ENCODE results near the gene ESYT2. TPM values are rescaled to one million over a fixed set of nuclear protein-coding genes. Genes with fewer than 3 reads are reported as not detected.

The ESYT2 gene
- total and polyA plus RNA-seq, 9 of the 15 experiments (the other 6 are each of a cell fraction or from before 2014, with no cell fraction given), result 5.8 to 86.9 (median 64.7) TPM

DNA sequence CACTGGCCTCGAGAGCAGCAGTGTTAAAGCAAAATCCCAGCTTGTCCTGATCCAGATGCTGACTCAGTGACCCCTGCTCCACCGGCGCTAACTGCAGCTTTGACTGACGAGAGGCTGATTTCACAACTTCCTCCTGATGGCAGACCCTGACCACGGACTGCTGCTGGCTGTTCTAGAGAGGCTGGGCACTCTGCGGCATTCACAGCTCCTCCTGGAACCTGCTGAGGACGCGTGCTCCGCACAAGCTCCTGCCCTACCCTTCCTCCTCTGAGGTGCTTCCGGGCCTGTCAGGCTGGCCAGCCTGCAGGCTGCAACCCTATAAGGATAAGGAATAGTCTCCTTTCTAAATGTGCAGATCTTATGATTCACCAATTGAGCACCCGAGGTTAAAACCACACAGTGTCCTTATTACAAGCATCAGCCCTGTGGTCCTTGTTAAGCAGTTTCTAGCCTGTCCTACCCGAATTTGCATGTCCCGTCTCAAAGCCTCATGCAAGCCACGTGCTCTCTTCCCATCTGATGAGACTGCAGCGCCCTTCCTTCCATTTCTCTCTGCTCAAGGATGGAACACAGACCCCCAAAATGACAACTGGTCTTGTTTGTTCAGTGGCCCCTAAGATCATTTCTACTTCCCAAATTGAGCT is 89.2 kb downstream of the ESYT2 start (continued):
- no peak for TF ChIP-seq MYBL2 (IDR thresholded peaks at IDR 0.05; ENCODE audit: low read depth)
- no peak for TF ChIP-seq MYBL2 (CRISPR knock-in tag; IDR thresholded peaks at IDR 0.05; ENCODE audit: borderline replicate concordance)
- peak; percentile 69; the same call in 1 of the 2 replicates for TF ChIP-seq ETV5 (CRISPR knock-in tag; IDR thresholded peaks at IDR 0.05; ENCODE audit: low read depth)
- no peak for TF ChIP-seq HOXB6 (CRISPR knock-in tag; IDR thresholded peaks at IDR 0.05; ENCODE audit: borderline replicate concordance)
- peak; percentile 36; the same call in 1 of the 2 replicates for TF ChIP-seq L3MBTL2 (IDR thresholded peaks at IDR 0.05)
- TF ChIP-seq GTF2F1 (IDR thresholded peaks at IDR 0.05; ENCODE audit: low read depth, low read length), result no peak
- peak; percentile 81 for TF ChIP-seq LCOR (CRISPR knock-in tag; IDR thresholded peaks at IDR 0.05)
- TF ChIP-seq RFX5 (IDR thresholded peaks at IDR 0.05; ENCODE audit: low read depth, low read length), result no peak
- TF ChIP-seq ZNF431 (CRISPR knock-in tag; IDR thresholded peaks at IDR 0.05), result no peak; the same call in 1 of the 2 replicates
- TF ChIP-seq, protein P1, sequence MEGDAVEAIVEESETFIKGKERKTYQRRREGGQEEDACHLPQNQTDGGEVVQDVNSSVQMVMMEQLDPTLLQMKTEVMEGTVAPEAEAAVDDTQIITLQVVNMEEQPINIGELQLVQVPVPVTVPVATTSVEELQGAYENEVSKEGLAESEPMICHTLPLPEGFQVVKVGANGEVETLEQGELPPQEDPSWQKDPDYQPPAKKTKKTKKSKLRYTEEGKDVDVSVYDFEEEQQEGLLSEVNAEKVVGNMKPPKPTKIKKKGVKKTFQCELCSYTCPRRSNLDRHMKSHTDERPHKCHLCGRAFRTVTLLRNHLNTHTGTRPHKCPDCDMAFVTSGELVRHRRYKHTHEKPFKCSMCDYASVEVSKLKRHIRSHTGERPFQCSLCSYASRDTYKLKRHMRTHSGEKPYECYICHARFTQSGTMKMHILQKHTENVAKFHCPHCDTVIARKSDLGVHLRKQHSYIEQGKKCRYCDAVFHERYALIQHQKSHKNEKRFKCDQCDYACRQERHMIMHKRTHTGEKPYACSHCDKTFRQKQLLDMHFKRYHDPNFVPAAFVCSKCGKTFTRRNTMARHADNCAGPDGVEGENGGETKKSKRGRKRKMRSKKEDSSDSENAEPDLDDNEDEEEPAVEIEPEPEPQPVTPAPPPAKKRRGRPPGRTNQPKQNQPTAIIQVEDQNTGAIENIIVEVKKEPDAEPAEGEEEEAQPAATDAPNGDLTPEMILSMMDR (IDR thresholded peaks at IDR 0.05 in 2 of 3, conservative IDR thresholded peaks at IDR 0.05 in 1 of 3; ENCODE audit: insufficient read depth in 2 of 3, low read depth in 1 of 3, low read length in 3 of 3), result peak in 1 of 3 experiments; percentile 8; a peak in 1 of 6 replicates
- TF ChIP-seq, protein P2, sequence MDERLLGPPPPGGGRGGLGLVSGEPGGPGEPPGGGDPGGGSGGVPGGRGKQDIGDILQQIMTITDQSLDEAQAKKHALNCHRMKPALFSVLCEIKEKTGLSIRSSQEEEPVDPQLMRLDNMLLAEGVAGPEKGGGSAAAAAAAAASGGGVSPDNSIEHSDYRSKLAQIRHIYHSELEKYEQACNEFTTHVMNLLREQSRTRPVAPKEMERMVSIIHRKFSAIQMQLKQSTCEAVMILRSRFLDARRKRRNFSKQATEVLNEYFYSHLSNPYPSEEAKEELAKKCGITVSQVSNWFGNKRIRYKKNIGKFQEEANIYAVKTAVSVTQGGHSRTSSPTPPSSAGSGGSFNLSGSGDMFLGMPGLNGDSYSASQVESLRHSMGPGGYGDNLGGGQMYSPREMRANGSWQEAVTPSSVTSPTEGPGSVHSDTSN (CRISPR knock-in tag; IDR thresholded peaks at IDR 0.05; ENCODE audit: low read depth), result no peak
- TF ChIP-seq, protein P2 (tag; conservative IDR thresholded peaks at IDR 0.05; ENCODE audit: low read depth), result no peak
- no peak for TF ChIP-seq BDP1 (IDR thresholded peaks at IDR 0.05; ENCODE audit: insufficient read depth, insufficient read length)
- no peak; a peak in 1 of 4 replicates for TF ChIP-seq MNT (conservative IDR thresholded peaks at IDR 0.05)
- no peak for TF ChIP-seq RBBP5 (IDR thresholded peaks at IDR 0.05; ENCODE audit: borderline replicate concordance, insufficient read depth, low read length, poor library complexity, severe bottlenecking)
- peak; percentile 80; the same call in 1 of the 2 replicates for TF ChIP-seq CEBPG (CRISPR knock-in tag; IDR thresholded peaks at IDR 0.05)
- peak in 1 of 2 experiments; percentile 54; a peak in 1 of 4 replicates for TF ChIP-seq CEBPG (tag; conservative IDR thresholded peaks at IDR 0.05 in 1 of 2, IDR thresholded peaks at IDR 0.05 in 1 of 2)
- TF ChIP-seq ZNF740 (CRISPR knock-in tag; IDR thresholded peaks at IDR 0.05), result 0 out of 2 replicates have a peak, but pooled peaks have one; percentile 9
- no peak for TF ChIP-seq ZNF740 (tag; IDR thresholded peaks at IDR 0.05)
- no peak for TF ChIP-seq FOXM1 (IDR thresholded peaks at IDR 0.05; ENCODE audit: low read depth)
- TF ChIP-seq FOXM1 (CRISPR knock-in tag; IDR thresholded peaks at IDR 0.05; ENCODE audit: low read depth), result no peak

Data from K562 (cell line).